ENCODE data around the gene CBARP.
A peak's percentile ranks its signal among the peaks of the same experiment; 100 is the strongest.

The CBARP gene, protein sequence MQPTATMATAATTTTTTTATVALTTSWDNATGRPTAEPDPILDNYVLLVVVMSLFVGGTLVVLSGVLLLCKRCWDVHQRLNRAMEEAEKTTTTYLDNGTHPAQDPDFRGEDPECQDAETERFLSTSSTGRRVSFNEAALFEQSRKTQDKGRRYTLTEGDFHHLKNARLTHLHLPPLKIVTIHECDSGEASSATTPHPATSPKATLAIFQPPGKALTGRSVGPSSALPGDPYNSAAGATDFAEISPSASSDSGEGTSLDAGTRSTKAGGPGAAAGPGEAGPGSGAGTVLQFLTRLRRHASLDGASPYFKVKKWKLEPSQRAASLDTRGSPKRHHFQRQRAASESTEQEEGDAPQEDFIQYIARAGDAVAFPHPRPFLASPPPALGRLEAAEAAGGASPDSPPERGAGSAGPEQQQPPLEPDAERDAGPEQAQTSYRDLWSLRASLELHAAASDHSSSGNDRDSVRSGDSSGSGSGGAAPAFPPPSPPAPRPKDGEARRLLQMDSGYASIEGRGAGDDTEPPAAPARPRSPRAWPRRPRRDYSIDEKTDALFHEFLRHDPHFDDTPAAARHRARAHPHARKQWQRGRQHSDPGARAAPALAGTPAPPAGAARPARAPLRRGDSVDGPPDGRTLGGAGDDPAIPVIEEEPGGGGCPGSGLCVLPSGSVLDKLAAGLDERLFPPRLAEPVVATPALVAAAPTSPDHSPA

DNA sequence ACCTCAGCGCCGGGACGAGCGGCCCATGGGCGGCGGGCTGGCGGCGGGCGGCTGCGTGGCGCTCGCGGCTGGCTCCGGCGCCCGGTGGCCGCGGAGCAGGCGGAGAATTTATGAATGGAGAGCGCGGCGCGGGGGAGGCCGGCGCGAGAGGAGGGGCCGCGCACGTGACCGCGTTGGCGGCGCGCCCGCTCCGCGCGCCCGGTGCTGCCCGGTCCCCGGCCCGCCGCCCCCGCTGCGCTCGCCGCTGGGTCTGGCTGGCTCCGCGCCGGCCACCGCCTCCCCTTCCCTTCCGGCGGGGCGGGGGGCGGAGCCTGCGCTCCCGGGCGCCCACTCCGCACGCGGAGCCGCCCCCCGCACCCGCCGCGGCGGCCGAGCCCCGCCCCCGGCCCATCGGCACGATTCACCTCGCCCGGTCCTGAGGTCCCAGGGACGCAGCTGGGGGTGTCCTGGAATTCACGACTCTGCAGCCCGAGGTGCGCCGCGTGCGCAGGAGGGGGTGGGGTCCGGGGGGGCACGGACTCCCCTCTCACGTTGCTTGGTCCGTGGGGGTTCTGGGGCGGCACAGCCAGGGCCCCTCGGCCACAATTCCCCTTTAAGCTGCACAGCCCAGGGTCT lies at the start of gene CBARP:
CBARP (minus strand) TSS at position 252 of the 615 bp plus-strand sequence. CDS start 1,905 bp downstream, outside the sequence.
- no peak for DNase-seq

DNA sequence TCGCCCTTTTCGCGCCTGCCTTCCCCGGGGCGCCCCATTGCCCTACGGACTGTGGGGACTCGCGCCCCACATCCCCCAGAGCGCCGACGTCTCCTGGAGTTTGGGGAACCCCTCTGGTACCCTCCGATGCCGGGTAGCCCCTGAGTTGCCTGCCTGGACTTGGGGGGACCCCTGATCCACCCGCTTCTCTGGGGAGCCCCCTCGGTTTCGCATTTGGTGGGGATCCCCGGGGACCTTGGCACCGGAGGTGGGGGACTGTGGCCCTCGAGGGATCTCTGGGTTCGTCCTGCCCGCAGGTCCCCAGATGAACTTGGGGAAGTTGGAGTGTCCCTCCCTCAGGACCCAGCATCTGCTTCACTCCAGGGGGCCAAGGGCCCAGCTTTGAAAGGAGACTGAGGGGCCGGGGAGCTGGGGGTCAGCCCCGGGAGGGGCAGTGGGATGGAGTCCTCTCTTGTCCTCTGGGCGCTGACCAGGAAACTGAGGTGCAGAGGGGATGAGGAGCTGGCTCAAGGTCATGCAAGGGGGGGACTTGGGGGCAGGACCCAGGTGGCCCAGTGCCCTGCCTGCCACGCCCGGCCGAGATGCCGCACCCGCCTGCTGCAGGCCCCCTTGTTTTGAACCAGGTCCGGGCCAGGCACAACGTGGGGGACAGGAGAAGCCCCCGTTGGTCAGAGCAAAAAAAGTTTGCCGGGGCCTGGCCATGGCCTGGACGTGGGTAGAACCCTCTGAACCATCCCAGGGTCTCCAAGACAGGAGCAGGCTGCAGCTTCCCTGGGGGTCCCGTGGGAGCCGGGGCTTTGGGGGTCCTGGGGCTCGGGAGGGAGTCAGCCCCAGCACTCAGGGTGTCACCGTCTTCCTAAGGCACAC lies 48.9 kb upstream of the CBARP start:
- DNase-seq, result no peak

DNA sequence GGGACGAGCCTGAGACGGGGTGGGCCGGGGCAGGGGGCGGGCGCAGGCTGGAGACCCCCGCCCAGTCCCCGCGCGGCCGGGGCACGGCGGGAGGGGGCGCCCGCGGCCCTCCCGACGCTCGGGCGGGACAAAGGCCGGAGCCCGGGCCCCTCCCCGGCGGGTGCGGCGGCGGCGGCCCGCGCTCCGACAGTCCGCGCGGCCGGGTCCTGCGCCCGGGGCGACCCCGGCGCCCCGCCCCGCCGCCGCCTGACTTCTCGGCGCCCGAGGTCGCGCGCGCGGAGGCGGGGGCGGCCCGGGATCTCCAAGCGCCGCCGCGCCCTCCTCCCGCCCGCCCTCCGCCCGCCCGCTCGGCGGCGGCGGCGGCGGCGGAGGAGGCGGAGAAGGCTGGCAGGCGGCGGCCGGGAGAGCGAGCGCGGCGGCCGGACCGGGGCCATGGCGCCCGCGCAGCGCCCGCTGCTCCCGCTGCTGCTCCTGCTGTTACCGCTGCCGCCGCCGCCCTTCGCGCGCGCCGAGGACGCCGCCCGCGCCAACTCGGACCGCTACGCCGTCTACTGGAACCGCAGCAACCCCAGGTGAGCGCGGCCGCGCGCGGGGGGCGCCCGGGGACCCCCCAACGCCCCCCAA lies 48.0 kb upstream of the CBARP start, which contains the start of gene EFNA2:
EFNA2 (plus strand) TSS at position 137 of the 624 bp plus-strand sequence; CDS start at position 433, 296 bp downstream.
- no peak for DNase-seq

DNA sequence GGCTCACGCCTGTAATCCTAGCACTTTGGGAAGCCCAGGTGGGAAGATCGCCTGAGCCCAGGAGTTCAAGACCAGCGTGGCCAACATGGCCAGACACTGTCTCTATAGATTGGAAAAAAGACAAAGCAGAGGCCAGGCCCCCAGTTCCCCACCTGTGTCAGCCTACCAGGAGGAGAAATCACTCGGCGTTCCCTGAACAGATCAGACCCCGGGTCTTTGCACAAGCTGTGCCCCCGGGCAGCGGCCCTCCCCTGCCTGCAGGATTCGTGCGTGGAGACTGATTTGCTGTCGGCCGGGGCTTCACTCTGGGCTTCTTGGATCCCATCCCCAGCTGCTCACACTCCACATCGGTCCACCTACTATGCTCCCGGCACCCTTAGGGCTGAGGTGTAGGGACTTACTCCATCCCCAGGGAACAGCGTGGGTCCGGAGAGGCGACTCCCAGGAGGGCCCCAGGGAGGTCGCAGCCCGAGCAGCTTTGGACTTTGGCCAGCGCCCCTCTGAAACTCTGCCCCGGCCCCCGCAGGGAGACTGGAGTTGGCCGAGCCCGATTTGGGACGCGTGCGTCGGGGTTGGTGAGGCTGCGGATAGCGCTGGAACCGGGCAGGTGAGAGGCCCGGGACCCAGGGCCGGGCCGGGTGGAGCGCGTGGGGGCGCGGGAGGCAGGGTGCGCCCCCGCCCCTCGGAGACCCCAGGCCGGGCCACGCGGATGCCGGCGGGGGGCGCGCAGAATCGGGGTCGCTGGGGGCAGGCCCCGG lies 47.4 kb upstream of the CBARP start:
- DNase-seq, result no peak

DNA sequence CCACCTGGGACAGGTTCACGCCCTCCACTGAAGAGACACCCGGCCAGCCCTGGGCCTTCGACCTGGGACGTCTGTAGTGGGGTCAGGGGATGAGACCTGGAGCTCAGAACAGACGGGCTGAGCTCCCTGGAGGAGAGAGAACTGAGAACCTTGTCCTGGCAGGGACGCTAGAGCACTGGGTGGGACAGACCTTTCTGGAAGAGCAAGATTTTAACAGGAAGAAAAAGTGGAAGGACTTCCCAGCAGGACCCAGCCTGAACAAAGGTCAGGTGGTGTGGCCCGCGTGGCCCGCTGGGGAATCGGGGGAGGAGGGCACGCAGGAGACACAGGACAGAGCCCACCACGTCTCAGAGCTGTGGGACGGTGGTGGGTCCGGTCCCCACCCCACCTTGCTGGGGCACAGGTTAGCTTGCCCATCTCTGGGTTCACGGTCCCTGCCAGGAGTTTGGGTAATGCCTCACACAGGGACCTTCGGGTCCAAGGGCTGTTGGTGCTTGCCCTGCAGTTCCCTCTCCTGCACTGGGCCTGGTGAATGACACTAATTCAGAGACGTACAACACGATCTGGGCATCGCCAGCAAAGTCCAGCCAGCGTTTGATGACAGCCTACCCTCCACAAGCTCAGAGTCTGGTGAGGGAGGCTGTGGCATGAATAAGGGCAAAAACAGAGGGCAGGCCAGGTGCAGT lies 46.6 kb upstream of the CBARP start:
- DNase-seq, result no peak

DNA sequence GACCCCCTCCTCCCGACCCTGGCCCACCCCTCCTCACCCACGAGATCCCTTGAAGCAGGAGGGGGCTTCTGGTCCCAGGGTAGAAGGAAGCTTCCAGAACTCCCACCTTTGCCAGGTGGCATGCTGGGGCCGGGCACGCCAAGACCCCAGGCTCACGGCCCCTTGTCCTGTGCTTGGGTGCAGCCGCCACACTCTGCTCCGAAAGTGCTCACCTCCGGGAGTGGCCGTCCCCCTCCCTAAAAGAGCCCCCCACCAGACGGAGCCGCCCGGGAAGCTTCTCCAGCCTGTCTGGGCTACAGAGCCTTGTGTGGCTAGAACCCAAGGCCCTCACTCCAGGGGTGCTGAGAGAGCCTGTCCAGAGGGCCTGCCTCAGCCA lies 46.1 kb upstream of the CBARP start:
- DNase-seq, result no peak

DNA sequence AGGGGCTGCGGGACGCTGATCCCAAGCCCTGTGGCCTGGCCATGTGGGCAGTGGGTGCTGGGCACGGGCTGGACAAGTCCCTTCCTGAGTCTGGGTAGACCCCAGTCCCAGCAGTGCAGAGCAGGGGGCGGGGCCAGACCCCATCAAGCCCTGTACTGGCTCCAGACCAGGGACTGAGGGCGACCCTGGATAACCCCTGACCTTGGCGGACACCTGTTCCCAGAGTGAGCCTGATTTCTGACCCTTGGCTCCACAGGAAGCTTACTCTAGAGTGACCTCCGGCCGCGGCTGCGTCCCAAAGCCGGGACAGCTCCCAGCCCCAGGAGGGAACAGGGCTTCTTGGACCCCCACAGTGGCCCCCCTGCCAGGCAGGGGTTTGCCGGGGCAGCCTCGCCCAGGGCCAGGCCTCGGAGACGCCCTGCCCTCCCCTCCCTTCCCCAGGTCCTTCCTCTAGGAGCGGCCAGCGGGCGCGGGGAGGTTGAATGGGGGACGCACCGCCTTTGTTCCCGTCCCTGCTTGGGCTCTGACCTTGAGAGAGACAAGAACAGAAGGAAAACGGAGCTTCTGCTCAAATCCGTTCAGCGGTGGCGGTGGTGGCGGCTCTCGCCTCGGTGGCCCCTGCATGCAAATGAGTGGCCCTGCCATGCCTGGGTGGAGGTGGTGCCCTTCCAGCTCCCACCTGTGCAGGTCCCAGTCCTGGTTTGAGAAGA lies 45.6 kb upstream of the CBARP start:
- no peak for DNase-seq

DNA sequence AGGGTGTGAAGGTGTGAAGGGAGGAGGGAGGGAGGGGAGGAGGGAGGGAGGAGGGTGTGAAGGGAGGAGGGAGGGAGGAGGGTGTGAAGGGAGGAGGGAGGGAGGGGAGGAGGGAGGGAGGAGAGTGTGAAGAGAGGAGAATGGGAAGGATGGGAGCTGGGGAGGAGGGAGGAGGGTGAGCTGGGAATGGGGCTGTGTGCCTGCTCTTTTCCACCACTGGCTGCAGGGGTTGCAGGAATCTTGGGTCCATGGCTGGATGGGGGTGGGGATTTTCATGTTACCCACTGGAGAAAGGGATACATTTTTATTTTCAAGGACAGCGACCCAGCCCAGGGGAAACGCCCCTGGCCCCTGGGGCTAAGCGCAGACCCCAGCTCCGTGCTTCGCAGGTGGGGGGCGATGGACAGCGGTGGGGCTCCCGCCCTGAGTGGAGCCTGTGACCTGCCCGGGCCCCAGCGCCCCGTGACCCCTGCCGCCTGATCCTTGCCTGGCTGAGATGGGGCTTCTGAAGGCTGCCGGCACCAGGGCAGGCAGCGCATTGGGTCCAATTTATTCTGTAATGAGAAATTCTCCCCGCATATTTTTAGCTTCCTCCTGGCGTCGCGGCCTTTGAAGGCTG lies 44.9 kb upstream of the CBARP start:
- DNase-seq, result no peak

DNA sequence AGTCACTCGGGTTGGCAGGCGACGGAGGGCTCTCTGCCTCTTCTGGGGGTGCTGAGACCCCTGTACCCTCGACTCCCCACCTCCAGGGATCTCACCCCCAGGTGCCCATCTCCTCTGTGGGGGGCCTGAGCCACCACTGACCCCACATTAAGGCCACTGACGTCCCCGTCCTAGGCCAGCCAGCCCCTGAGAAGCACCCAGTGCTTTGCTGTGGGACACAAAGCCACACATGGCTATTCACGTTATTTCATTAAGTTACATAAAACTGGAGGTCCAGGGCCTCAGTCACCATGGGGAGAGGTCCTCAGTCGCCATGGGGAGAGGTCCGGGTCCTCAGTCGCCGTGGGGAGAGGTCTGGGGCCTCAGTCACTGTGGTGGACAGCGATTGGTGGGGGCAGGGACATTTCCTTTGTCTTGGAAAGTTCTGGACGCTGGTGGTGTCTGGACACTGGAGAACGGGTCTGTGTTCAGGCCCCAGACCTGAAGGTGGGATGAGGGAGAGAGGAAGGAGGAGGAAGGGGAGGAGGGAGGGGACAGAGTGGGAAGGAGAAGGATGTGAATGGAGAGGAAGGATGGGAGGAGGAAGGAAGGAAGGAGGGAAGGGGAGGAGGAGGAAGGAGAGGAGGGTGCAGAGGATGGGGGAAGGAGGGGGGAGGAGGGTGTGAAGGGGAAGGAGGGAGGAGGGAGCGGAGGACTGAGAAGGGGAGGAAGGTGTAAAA lies 43.9 kb upstream of the CBARP start:
- DNase-seq, result no peak

DNA sequence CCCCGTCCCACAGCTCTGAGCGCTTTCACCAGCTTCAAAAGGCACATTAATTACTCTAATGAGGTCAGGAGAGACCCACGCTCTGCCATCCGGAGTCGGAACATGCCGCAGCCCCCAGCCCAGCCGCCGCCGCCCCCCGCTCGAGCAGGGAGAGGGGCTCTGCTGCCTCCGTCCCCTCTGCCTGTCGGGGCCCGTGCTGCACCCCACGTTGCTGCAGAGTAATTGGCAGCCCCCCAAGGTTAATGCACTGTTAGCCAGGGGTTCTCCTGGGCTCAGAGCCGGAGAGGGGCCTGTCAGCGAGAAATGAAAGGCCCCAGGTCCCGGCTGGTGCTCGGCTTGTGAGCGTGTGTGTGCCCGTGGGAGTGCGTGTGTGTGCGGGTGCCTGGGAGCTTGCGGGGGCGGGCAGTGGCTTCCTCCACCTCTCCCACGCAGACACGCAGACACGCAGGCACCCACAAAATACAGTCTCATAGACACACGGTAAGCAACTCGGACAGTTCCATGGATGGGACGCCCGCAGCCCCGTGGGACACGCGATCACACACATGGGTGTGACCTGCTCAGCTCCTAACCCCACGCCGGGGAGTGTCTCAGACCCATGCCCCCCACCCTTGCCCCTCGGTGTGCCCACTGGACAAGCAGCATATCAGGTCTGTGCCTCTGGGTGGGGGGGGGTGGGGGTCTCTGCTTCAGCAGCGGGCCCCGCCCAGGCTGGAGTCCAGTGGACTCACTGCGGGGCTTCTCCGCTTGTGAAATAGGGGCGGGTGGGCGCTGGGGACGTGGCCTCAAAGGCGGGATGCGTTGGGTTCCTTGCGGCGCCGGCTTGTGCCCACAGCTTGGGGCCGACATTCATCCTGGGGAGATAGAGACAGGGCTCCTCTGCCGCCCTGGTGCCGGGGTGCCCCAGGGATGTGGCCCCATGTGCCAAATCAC lies 43.1 kb upstream of the CBARP start:
- DNase-seq, result no peak

DNA sequence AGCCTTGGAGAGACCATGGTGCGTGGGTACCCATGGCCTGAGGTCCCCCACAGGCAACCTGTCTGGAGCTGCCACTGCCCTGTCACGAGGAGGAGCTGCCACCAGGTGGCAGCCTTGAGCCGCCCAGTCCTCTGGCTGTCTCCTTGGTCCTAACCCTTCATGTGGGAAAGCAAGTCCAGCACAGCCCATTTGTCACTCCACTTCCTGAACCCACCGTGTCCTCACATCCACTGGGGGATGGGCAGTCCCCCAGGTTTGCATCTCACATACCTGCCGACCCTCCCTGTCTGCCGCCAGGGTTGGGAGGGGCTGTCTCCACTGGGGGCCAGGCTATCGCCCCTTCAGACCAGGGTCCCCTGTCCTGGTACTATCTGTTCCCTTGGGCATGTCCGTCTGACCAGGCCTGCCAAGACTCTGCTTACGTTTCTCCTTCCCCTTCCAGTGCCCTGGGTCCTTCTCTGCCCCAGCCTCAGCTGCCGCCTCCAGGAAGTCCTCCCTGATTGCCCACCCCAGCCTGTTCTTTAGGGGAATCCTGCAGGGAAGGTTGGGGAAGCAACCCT lies 42.1 kb upstream of the CBARP start:
- DNase-seq, result peak; percentile 32

DNA sequence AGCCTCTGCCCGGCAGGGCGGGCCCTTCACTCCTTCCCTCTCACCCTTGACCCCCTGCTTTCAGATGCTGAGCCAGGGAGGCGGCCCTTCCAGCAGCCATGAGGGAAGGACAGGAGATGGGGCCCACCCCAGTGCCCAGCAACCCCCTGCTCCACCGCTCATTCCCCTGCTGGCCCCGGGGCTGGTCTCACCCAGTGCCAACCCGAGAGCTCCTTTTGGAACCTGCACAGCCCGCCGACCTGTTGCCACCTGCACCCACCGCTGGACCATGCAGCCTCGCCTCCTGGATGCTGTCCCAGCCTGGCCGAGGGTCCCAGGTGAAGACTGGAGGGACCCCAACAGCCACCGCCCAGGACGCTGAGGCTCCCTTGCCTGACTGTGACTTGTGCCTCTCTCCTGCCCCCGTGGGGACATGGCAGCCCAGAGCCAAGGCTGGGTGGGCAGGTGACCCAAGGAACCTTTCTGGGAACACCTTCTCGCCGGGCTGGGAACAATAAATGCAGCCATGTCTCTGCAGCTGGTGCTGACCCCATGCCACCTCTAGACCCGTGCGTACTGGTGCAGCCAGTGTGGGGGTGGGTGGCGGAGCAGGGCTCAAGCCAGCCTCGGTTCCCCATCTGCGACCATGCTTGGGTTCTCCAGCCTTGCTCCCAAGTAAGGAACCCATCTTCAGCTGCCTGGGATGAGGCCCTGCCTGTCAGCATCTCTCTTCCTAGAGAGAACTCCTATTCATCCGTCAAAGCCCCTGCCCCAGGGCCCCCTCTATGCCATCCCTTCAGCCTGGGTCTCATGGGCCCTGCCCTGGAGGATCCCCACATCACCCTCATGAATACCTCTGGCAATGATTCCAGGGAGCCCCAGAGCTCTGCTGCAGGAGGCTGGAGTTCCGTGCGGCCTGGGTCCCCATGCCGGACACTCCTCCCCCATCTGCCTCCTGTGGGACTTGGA lies 41.2 kb upstream of the CBARP start:
- no peak for DNase-seq

DNA sequence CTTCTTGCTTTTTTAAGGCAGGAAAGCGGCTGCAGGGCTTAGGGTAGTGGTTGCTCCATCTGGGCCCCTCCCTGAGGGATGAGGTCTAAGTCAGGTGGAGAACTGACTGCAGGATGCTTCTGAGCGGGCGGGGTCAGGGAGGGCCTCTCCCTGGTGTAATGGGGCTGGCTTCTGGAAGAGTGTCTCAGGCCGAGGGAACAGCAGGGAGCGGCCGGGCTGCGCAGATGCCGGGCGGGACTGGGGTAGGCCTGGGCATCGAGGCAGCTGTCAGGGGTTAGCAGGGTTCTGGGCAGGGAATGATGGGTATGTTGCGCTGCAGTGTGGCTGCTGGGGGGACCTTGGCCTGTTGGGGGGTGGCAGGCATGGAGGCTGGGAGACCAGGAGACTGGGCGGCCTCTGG lies 40.3 kb upstream of the CBARP start:
- no peak for DNase-seq

DNA sequence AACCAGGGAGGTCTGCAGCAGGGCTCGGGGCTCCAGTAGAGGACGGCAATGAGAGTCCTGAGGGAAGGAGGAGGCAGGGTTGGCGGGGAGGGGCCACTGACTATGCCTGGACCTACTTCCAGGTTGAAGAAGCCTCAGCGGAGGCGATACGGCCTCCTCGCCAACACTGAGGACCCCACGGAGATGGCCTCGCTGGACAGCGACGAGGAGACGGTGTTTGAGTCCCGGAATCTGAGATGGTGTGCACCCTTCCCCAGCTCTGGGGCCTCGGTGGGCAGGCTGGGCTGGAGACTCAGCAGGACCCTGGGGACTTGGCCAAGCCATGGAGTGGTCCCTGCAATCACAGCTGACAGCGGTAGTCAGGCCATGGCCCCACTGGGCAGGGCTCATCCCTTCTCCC lies 39.3 kb upstream of the CBARP start:
- DNase-seq, result no peak

DNA sequence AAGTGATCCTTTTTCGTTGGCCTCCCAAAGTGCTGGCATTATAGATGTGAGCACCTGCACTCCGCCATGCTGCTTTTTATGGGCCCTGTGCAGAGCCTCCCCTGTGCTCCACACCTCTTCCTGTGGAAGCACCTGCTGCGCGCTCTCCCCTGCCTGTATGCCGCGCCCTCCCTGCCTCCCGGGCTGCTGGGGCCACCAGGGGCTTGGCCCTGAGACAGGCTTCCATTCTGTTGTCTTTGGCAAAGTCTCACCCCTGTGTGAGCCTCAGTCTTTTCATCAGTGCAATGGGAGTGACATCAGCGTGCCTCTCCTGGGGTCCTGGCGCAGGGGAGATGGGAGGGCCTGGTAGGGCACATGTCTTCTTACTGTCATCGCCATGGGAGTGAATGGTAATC lies 38.8 kb upstream of the CBARP start:
- no peak for DNase-seq

DNA sequence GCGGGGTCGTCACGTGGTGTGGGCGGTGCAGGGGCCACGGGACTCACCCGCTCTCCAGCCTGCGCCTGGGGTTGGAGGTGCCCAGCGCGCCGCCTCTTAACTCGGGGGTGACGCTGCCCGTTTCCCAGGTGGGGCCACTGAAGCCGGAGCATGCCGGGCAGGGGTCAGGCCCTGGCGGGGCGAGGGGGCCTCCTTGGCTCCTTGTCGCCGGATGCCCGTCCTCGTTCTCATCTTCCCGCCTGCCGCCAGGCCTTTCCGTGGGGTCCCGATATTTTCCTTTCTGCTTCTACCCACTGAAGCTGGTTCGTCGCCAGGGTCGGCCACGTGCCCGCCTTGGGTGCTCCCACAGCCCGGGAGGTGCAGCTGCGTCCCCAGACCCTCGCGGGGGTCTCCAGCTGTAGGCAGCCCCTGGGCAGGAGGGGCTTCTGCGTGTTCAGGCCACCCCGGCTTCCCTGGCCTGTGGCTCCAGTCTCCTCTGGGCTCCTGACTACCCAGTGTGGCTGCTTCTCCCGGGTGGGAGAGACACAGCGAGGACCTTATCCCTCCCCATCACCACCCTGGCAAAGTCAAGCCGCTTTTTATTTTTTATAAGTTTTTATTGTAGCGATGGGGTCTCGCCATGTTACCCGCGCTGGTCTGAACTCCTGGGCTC lies 38.3 kb upstream of the CBARP start:
- DNase-seq, result no peak

Data from NCI-H1694 treated with DMSO at 0.1 percent for 48 hours (cell line).